ENCODE results near the gene TLE3.
A peak's percentile ranks its signal among the peaks of the same experiment; 100 is the strongest.

TLE3 gene

DNA sequence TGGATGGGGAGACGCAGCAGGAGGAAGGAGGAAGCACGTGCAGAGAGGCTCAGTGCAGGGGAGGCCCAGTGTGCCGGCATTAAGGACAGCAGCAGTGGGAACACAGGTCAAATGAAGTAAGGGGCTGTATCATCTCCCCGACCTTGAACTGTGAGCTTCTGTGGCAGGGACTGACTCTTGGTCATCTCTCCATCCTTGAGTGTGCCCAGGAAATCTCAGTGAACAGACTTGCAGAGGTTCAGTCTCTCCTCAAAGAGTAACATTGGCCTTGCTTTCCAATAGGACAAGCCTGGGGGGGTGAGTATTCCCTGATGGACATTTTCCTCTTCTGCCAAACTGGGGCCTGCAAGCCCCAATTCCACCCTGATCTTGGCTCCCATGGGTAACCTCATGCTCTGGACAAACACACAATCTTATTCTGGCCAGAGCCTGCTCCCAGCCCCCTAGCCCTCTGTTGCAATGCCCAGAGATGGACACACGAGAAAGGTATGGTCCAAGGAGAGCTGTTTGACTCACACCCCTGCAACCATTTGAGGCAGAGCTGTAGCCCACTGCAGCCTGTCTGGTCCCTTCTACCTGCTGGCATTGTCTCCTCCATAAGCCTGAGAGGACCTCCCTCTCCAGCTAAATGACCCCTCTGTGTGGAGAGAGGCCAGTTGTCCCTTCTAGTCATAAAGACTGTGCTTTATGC, 50.9 kb downstream of the TLE3 start:
- no peak for DNase-seq

DNA sequence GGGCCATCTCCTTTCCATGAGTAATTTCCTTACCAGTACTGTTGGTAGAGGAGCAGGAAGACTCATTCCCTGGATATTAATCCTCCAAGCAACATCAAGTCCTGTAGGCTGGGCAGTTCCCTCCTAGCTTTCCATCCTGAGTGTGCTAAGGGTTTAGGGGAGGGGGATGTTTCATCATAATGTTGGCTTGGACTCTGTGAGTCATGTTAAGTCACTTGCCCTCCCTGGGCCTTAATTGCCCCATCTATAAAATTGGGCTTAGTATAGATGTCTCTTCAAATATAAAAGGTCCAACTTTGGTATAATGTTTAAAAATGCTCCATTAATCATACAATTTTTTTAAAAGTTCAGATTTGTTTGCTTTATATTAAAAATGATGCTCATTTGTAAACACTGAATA, 52.7 kb downstream of the TLE3 start:
- DNase-seq, result no peak

DNA sequence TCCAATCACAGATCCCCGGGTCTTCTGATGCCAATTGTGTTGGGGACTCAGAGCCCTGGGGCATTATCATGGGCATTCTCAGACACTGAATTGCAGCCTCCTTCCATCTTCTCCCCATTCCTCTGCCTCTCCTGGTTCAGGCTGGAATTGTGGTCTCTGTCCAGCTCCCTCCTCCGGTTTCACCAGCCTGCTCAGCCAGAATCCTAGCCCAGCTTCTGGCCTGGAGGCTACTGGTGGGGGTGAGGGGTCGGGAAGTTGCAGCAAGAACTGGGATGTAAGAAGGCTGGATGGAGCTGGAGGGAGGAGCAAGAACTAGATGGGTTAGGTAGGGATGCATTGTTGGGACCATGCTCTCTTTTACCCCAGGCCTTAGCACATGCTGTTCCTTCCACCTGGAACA, 53.5 kb downstream of the TLE3 start:
- no peak for DNase-seq

DNA sequence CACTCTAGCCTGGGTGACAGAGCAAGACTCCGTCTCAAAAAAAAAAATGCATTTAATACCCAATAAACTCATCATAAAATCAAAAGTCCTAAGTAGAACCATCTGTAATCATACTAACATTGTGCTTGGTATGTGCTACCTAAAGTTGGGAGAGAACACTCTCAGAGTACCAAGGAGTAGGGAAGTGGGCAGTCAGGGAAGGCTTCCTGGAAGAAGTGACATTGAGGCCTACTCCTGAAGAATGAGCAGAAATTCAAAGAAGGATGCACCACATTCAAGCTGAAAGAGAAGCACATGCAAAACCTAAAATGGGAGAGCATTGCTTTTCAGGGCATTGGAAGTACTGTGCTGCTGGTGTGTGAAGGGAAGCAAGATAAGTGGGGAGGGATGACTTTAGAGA, 54.1 kb downstream of the TLE3 start:
- DNase-seq, result no peak

DNA sequence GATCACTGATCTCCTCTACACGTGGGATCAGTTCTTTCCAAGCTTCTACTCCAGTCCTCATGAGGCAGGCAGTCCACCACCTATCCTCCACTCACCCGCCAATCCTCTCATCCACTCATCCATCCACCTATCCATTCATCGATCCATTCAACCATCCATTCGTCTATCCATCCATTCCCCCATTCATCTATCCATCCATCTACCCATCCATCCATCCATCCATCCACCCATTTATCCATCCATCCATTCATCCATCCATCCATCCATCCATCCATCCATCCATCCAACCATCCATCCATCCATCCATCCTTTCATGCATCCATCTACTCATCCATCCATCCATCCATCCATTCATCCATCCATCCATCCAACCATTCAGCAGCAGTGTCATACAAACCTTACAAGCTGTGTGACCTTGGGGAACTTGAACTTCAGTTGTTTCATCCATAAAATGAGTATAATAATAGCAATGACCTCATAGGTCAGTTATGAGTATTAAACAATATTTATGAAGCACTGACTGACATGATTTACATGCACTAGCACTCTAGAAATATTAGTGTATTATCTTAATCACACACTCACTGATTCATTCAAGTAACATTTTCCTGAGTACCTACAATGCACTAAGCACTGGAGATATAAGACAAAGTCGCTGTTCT, 55.0 kb downstream of the TLE3 start:
- no peak for DNase-seq

DNA sequence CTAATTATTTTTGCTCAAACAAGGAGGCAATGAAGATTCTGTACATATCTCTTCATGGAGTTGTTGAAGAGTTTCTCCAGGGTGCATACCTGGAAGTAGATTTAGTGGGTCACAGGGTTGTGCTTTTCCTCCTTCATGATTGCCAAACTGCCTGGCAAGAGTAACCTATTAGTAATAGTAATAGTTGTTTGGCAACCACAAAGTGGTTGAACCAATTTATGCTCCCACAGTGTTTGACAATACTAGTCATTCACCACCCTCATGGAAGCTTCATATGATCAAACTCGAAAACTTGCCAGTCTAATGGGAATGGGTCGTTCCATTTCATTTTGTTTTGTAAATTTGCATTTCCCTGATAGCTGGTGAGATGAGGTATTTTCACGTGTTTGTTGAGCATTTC, 57.8 kb downstream of the TLE3 start:
- DNase-seq, result no peak

DNA sequence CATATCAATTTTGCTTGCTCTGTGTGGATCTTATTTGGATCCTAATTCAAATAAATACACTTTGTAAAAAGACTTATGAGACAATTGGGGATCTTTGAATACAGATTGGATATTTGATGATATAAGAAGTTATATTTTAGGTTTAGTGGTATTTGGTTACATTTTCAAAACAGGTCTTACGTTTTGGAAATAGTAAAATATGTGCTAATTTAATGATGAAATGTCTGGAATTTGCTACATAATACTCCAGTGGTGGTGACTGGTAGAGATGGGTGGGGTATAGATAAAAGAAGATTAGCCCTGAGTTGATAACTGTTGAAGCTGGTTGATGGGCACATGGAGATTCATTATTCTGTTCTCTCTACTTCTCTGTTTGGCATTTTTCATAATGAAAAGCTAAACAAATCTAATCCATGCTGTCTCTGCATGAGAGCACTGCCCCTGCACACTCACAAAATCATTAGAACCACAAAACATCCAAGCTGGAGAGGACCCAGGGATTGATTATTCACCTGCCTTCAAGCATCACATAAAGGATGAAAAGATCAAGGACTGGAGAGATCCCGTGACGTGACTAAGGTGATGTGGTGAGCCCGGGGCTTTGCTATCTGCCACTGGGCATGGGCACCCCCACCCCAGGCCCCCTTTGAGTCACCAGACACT, 58.9 kb downstream of the TLE3 start:
- DNase-seq, result no peak

DNA sequence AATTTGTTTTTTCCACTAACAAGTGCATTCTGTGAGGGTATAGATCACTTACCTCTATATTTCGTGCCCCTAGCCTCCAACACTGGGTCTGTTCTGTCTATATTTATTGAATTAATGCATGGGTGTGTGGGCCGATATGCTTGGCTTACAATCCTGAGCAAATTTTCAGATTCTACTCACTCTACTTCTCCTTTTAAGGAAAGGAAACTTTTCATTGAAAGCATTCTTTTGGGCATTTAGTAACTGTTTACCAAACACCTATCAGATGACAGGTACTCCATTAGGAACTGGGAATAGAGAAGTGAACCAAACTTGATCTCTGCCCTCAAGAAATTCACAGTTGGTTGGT, 60.5 kb downstream of the TLE3 start:
- DNase-seq, result no peak

DNA sequence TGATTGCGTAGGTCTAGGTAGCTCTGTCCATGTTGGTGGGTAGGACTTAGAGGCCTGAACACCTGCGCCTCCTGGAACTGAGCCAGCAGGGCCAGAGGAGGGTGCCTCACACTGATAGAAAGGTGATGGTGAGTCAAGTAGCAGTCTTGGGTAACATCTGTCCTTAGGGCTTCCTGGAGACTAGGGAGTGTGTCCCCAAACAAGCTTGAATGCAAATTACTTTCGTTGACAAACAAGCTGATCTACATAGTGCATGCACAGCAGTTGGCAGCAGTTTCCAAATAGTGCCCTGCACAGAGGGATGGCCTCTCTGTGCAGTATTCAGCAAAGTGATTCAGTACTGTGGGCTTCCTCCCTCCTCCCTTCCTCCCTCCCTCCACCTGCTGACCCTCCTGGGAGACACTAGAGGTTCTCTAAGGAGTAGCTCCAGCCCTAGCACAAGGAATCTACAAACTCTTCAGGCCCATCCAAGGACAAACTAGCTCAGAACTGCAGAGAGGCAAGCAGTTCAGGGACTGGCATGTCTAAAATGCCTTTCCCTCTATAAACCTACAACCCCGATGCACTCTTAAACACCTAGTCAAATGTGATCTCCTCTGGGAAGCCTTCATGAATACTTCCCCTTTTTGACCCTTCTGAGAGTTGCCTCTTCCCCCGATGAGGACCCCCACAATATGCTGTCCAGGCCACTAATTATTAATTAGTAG, 61.0 kb downstream of the TLE3 start:
- no peak for DNase-seq

DNA sequence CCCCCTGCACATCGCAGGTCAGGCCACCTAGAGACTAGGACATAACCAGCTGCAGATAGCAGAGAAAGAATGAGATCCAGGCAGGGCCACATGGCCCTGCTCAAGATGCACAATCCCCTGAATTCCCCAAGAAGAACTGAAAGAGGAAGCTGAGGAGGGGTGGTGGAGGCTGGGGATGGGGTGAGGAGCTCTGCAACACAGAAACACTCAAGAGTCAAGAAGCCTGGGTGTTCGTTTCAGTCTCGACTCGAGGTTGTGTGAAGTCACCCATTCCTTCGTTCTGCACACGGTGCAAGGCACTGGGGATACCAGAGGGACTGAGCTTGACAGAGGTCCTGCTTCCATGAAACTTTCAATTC, 62.0 kb downstream of the TLE3 start:
- peak; percentile 10 for DNase-seq

DNA sequence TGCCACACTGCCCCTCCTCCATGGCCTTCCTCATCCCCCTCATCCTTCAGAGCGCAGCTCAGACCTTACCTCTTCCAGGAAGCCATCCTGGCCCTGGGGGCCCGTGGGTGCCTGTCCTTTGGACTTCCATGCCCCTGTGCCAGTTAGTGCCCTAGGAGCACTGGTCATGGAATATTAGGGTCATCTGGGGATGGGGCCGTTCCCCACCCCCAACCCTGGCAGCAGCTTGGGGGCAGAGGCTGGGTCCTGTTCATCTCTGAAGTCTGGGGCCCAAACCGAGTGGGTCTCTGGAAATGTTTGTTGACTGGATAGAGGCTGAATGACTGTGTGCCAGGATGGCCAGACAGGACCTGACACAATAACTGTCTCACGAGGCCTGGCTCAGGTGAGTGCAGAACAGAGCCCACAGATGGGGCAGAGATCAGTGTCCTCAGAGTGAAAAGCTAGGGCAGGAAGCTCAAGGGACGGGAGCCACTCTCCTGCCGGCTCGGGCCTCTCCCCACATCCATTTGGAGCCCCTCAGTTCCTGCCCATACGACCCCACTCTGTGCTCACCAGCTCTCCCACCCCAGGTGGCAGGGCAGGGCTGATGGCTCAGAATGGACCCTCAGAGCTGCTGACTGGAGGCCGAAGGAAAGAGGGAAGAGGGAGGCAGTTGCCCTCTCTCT, 62.5 kb downstream of the TLE3 start:
- DNase-seq, result no peak

DNA sequence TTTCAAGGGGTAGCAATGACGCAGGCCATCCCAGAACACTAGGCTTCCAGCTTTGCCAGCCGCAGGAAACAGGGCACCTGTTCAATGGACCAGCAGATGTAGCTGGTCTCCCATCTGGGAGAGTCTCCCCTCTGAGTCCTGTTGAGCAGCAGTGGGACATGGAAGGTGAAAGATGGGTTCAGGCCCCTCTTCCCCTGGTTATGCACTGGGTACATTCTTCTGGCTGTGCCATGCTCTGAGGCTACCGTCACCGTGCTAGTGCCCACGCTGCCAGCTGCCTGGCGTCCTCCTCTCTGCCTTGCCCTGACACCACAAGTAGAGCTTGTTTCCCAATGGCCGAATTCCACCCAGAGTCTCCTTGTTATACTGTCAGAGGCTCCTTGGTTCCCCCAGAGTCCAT, 63.1 kb downstream of the TLE3 start:
- DNase-seq, result no peak

DNA sequence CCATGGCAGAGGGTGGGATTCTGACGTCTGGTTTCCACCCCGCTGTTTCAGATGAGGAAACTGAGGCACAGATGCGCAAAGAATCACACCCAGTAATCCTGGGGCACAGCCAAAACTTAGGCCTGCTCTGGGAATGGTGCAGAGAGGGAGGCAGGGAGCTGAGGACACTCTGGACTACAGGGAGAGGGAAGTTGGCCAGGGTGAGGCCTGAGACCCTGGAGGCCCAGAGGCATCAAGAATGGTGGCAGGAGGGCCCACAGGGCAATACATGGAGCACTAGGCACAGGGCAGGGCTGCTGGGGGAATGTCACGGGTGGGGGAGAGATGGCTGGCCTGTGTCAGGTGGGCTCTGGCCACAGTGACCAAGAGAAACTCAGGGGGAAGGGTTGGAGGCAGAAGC, 63.6 kb downstream of the TLE3 start:
- DNase-seq, result no peak

DNA sequence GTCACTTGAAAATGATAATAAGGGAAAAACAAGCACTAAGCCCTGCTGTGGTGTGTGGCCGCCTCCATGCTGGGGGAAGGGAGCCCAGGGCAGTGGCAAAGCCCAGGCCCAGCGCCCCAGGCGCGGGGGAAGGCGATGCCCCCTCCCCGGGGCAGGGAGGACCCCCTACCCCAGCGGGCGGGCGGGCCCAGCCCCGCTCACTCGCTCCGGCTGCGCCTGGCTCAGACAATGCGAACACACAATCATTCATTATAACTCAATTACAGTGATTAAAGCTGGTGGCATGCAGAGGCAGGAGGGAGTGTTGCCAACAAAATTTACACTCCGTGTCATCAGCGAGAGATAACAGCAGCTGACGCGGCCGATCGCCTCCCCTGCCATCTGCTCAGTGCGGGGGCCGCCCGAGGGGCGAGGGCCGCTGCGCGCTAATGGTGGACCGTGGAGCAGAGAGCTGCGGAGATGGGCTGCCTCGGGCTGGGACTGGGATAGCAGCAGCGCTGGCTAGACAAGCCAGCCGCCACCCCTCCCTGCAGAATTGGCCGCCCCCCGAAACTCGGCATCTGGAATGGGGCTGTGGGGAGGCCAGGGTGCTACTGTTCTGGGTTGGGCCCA, 64.1 kb downstream of the TLE3 start:
- DNase-seq, result no peak

DNA sequence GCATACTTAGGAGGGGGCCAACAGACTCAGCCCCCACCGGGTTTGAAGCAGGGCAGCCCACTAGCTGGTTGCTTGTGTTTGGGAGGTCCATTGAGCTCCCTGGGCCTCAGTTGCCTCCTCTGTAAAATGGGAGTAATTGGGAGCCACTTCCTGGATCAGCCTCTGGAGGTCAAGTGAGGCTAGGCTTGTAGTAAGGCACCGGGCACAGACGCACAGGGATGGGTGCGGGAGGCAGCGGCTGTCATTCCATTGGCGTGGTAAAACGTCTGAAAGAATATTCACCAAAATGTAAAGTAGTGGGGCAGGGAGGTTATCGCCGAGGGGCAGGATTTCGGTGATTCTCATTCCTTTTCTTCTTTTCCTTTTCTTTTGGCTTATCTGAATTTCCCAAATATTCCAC, 64.6 kb downstream of the TLE3 start:
- DNase-seq, result no peak

DNA sequence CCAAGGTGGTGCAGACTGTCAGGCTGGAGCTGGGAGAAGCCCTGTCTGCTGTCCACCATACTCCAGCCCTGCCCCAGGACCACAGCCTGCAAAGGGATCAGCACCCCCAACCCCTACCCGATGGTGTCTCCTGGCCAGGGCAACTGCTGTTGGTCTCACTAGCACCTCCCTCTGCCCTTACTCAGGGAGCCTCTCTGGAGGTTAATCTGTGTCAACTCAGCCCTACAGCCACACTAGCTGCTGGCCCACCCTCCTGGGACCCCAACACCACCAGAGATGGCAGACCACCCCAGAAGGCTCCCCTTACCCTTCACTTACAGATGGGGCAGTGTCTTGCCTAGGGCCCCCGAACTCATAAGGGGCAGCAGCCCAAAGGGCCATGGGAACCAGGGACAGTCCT, 65.2 kb downstream of the TLE3 start:
- DNase-seq, result no peak

DNA sequence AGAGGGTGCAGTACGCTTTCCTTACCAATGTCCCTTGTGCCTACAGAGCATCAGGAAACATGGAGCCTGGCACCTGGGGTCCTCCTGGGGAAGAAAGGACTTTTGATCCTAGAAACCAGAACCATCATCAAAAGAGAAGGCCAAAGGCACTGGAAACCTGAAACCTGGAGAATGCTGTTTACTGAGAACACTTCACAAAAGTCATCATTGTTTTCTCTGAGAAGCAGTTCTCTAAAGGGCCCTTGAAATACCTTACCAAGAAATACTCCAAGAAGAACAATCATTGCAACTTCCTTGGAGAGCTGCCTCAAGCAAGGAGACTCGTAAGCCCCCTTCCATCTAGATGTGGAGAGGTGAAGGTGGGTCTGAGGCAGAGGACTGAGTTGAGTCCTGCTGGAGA, 66.0 kb downstream of the TLE3 start:
- no peak for DNase-seq

DNA sequence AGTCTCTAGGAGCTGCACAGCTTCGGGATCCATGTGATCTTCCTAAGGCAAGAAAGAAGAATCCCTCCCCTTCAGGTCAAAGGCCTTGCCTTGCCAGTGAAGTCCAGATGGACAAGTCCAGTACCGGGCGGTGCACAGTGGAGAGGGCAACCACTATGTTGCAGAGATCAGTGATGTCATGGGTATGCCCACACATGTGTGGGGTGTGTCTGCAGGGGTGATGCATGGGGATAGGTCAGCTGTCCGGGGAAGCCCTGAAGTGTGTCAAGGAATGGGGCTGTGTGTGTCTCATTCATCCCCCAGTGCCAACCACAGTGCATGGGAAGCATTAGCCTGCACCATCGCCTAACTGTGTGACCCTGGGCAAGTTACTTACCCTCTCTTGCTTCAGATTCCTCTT, 66.5 kb downstream of the TLE3 start:
- DNase-seq, result no peak

DNA sequence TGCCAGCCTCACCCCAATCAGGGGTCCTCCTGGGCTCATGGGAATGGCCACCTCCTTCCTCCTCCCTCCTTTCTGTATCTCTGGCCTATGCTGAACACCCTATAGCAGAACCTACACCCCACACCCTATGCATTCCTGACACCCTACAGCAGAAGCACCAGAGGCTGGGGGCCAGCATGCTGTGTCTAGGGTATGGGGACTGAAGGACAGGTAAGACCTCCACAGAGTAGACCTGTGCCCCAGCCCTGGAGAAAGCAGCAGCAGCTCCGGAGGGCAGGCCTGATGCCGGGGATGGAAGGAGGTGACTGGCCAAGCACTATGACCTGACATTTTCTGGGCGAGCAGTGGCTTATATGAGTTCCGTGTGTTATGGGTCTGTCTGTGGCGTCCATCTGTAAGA, 66.9 kb downstream of the TLE3 start:
- no peak for DNase-seq

DNA sequence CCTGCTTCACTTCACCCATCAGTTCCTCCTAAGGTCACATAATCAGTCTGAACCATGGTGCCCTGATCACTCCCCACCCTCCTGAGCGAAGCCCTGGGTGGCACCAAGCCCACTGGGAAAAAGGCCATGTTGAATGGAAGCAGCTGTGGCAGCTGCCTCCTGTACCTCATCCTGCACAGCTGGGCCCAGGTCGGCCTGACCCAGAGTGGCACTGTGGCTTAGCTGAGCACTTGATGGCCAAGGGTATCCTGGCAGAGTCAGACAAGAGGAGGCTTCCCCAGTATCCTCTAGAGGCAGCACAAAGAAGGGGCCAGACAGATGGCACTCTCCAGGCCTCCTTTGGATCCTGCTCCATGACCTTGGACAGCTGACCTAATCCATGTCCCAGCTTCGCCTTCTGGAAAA, 68.4 kb downstream of the TLE3 start:
- no peak for DNase-seq

DNA sequence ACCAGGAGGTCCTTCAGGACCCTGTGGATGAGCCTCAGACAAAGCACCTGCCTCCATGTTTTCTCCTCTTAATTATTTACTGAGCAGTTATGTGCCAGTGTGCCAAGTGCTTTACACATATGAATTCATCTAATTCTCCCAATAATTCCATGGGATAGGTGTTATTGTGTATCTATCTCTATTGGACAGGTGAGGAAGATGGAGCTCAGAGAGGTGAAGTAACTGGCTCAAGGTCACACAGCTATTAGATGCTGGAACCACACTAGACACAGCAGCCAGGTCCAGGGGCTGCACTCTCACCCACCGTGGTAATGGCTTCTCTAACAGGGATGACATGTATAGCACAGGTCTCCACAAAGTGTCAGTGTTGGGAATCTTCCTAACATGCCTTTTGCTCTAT, 70.2 kb downstream of the TLE3 start:
- no peak for DNase-seq

DNA sequence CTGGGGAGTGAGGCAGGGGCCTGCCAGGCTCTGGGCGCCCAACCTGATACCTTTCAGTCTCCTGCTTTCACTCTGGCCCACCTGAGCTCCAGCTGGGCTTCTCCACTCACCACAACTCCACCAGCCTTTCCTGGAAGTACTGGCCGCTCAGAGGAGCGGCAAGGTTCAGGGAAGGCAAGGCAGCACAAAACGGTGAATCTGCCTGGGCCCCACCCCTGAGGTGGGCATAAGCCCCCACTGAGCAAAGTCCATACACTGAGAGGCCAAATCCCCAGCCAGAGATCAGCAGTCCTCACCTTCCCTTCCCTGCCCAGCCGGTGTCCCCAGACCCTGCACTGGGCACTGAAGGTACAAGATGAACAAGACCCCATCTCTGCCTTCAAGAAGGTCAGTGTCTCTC, 70.7 kb downstream of the TLE3 start:
- DNase-seq, result no peak
